Stimulated activated CD4-positive, alpha-beta T cell treated with anti-CD3 and anti-CD28 coated beads, Interleukin-15, amount 100 ng/mL, for 1 hour (primary cell): ENCODE data around the gene PDGFD.

ENCODE experiments used
- DNase-seq, 2 donors: peaks; one replicate each; pipeline ENCODE4 v3.0.0-alpha.2; 2020; ENCODE audit warnings: low read depth in 1 of 2, low spot score in 1 of 2

The PDGFD gene

DNA sequence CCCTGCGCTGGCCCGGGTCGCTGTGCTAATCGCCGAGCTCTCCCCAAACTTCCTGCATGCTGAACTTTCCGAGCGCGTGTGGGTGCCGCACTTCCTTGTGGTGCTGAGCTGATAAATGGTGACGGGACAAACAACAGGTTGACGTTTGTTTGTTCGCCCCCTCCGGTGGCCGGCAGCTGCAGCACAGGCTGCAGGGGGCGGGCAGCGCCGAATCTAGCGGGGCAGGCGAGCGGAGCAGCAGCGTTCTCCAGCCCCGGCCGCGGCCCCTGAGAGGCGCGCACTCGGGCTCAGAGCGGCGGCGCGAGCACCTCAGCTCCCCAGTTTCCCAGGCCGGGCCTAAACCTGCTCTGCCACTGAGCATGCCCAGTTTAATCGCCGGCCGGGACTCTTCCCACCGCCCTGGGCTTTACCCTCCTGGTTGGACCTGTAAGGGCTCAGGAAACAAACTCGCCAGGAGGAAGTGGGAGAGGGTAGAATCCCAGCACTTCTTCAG, at the start of gene PDGFD:
PDGFD (minus strand) TSS at position 120 of the 493 bp plus-strand sequence.
- no peak for DNase-seq

DNA sequence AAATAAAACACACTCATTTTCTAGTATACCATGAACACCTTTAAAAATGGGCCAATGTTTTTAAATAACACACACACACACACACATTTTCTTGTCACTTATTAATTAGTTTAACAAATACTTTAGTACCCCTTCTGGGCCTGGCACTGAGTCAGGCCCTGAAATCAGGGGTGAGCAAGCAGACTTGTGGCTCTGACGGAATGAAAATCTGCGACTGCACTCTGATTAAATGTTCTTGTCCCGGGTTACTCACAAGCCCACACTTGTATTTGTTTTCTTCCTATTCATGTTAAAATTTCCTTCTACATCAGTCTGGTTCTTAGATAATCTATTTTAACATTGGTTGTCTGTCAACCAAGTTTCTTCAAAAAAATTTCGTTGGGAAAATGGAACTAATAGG, 43.0 kb upstream of the PDGFD start:
- no peak for DNase-seq

DNA sequence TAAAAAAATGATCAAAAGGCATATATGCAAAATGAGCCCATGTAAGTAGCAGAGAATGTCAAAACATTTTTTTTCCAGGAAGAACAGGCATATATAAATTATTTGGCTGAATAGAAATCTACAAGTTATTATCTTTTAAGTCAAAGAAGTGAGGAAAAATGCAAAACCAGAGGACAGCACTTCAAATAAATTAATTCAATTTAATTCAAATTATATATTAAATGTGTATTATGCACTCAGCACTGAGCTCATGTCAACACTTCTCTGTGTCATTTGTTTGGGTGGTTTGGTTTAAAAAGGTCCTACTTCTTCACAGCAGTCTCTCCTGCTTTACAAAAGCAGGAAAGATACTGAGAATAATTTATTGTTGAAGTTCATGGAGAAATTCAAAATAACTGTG, 41.9 kb upstream of the PDGFD start:
- no peak for DNase-seq

DNA sequence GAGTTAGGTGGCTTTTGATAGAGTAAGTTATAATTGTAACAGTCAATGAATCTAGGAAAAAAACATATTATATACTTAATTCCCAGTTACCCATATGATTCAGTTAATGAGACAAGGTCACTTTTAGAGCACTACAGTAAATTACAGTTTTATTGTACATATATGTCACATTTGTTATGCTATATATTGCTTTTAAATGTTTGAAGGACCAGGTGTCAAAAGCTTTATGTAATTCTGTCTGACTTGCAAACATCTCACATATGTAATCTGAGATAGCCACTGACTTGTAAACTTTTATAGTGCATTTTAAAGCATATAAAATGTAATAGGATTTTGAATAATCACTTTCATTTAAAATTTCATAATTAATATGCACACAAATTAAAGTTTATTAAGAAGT, 36.7 kb upstream of the PDGFD start:
- no peak for DNase-seq

DNA sequence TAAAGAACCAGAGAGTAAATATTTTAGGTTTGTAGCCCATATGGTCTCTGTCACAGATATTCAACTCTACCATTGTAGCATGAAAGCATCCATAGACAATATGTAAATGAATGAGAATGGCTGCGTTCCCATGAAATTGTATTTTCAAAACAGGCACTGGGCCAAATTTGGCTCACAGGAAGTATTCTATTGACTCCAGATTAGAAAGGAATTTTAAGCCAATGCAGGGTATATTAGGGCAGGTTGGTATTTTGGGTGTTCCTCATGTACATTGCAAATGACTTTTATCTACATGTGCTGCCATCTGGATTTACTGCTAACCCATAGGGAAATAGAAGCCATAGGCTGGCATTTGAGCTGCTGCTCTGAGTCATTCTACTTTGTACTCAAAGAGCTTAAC, 35.1 kb upstream of the PDGFD start:
- no peak for DNase-seq

DNA sequence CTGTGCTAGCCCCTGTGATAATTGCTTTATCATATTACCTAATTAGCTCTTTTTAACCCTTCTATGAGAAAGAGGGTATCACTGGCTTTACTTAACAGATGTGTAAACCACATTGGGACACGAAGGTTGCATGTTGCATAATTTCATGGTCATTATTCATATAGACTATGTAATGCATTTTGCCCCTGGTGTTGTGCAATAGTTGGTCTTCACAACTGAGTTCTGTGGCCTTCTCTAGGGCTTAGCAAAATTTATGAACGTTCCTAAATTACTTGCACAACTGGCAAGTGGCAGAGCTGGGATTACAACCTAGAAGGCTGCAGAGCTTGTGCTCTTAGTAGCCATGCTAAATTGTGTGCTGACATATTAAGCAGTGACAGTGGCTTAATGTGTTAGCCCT, 34.6 kb upstream of the PDGFD start:
- no peak for DNase-seq

DNA sequence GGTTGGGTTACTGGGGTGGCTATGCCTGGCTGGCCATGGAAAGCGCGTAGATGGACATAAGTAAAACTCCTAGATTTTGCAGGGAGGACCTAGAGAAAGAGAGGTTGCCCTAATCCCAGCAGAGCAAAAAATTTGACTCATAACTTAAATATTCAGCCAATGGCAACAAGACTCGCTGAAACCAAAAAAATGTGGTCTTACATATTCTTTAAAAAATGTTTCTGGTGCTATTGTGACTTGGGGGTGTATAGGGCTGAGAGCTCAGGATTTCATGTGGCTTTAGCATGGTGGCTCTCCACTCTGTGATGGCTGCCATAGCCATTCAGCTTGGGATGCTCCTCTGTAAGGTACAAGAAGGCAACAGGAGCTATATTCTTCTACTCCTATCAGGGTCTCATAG, 27.2 kb upstream of the PDGFD start:
- no peak for DNase-seq

DNA sequence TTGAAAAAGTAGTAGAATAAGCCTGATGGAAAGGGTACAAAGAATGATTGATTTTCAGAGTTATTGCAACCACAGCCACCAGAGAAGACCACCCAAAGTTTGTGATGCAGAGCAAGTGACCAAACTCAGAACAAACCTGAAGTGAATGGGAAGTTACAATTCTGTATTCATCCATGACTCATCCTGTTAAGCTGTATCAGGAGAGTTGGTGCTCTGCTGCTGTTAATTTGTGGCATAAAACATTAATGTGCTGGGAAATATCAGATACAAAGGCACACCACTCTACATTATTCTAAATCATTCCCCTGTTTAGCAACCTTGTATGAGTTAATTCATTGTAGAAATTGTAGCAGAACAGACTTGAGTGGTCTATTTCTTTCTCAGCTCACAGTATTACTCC, 19.6 kb upstream of the PDGFD start:
- no peak for DNase-seq

DNA sequence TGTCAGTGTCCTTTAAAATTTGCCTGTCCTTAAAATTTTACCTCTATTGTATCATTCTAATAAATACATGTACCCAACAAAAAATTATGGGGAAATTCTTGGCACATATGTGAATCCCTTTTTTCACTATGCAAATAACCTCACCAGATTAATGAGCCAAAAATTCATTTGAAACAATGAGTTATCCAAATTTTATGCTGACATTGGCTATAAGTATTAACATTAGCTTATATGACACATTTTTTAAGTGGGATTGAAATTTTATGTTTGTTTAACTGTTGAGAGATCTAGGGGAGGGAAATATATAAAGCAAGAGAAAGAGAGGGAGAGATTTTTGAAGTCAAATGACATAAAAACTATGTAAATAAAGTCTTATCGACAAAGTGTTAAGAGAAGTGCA, 11.8 kb upstream of the PDGFD start:
- no peak for DNase-seq

DNA sequence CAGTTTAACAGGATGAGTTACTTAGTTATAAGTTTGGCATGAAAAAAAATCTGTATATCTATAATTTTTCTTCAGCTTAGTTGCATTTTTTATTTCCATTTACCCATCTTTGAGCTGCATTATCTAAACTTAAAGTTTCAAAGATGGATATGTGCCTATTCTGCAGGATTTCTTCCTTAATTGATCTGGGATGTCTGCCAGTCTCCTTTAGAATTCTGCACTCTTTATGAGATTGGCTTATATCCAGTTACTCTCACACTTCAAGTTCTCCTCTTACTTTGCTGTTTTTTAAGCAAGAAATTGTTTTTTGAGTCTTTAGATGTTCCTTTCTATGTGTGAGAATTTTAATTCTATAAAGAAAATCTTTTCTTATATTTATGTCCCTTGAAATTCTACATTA, 5.1 kb upstream of the PDGFD start:
- DNase-seq = no peak

DNA sequence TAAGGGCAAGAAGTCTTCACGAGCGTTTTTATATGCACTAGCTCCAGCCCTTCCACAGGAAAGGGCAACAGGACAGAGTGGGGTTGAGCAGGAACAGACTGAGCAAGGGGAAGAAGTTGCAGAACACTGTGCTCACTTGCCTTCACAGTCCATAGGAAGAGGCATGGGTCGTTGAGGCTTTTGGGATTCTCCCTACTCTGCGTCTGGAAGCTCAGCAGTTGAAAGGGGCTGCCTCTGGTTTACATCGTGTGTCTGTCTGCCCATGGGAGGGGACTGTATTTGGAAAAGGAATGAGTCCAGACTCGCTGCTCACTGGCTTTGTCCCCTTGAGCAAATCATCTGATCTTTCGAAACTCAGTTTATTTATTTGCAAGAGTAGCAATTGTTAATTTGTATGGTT, 1.1 kb upstream of the PDGFD start:
- no peak for DNase-seq

DNA sequence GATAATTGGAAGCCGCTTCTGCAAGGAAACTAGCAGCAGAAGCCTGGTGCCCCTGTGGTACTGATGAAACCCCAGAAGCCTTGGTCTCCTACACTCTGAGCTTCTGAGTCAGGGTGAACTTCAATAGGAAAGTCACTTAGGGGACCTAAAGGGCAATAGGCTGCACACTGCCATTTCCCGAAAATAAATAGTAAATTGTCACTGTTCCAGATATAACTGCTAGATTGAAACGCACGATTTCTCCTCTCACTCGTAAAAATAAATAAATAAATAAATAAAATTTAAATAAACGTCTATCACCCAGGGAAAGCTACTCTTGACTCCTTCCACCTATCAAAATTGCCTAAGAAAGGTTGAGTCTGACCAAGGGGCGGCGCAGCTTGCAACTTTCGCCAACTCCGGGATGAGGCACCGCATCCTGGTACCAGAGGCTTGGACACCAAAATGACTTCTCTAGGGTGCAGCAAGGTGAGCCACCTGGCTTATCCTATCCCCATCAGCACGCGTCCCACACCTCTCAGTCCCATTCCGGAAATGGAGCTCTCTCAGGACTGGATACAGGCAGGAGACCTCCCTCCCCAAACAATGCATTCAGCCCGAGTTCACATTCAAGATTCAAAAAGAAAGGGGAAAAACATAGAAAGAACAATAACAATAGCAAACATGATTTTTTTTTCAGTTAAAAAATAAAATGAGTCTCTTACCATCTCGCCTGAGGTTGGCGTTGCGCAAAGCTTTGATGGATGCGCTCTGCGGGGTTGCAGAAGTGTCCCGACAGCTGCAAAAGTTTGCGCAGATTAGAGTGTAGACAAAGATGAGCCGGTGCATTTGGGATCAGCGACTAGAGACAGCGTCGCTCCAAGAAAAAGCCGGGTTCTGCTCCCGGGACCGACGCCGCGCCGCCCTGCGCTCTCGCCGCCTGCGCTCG, 583 bp downstream of the PDGFD start:
- no peak for DNase-seq

DNA sequence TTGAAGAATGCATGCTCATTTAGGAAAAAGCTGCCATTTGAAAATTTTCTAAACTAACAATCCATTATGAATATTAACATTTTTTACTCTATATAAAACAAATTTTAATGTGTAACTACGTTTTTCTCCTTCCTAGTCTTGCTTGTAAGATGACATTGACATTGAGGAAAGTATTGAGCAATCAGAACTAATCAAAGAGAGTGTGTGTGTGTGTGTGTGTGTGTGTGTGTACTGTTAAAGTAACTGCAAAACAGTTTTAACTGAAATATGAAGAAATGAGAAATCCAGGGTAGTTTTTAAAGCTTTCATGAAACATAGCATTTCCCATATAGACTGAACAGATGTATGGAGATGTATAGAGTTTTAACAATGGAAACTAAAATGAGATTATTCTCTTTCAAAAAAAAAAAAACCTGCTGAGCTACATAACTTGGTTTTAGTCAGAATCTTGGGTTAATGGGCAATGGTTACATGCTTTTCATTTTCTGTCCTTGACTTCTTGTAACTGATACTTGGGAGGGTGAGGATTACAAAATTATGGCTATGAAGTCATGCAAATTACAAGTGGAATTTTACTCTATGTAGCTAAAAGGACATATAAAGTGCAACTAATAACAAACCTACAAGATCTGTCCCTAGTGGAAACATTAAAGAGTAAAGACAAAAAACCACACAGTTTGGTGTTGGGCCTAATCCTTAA, 2.0 kb downstream of the PDGFD start:
- DNase-seq = no peak

DNA sequence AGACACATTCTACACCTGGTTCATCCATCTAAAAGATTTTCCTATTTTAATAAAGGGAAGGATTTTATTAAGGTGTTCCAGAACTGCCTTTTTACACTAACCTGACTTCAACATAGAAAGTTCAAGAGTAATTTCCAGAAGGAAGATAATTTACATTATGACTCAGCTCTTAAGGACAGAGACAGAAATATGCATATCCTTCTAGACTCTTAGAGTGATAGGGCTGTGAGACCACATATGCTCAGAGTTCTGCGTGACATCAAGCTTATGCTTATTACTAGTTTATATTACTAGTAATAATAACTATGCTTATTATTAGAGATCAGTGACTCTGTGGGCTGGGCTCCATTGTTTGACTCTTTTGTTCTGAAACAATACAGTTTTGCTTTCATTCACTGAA, 4.6 kb downstream of the PDGFD start:
- no peak for DNase-seq

DNA sequence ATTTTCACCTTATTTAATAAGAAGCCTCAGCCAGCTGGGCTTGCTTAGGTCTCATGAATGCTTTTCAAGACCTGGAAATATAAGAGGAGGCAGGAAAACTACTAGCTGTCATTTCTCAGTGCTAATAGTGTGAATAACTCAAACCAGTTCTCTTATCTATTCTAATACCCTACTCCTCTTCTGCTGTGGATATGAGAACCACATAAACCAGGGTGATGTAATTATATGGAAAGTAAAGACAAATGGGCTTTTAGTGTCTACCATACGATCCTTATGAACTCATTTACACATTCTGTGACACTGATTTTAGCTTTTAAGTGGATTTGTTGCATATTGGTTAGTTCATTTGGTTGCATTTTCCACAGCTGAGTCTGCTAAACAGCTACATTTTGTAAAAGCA, 8.6 kb downstream of the PDGFD start:
- no peak for DNase-seq

DNA sequence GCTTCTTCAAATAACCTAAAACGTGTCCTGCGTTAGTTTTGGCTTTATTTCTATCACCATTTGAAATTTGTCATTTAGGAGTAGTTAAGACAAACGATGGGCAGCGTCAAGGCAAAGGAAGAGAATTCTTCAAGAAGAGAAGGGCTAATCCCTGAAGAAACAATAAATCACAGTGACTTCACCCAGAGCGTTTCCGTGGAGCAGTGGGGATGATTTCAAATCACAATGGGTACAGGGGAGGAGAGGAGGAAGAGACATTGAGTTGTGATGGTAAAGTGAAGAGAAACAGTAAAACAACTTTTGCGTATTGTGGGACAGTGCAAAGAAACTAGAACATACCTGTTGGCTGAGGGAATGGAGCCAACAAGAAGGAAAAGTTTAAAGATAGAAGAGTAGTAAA, 9.7 kb downstream of the PDGFD start:
- DNase-seq = no peak

DNA sequence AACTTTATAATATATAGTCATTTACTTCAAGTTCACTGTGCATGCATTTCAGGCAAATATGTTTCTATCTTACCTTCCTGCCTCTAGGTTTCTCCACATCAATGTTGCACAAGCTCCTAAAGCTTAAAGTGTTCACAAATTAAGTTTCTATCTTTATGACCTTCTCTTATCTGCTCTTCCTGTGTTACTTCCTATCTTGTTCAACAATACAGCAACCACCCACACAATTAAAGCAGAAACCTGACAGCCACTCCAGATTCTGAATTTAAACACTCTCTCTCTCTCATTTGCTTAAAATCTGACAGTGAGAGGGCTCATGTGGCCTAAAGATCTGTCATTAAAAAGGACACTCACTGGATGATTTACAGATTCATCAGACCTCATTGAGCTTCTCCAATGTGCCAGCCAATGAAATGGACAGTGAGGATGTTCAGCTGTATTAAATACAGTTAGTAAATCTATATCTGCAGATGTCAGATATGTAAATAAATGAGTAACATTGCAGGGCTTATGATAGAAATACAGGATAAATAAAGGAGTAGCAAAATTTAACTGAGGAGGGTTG, 10.9 kb downstream of the PDGFD start:
- no peak for DNase-seq

DNA sequence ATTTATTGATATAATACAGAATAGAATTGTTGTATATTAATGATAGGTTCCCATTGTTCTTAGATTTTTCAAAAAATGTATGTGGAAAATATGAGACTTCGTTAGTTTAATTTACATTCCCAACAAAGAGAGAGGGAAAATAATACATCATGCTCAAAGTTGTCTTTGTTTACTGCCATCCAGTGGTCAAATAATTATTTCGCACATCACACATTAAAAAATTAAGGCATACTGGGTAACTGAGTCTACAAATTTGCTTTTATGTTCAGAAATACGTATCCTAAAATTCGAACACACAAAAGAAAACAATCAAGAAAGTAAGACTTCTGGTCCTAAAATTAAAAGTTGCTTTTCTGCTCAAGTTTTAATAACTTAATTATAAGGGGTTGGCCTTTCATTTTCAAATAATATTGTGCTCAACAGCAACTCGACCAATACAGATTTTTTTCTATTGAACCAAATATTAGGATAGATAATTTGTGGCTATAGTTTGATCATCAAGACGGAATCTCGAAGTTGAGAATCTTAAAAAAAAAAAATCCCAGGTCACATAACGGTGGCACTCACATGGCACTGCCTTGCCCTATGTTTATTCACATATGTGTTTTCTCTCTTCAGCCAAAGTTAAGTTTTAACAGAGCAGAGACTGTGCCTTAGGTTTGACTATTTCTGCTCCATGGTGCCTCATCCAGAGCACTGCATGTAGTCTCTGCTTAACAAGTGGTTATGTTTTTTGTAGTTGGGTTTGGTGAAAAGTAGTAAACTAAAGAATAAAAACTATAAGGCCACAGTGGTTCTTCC, 12.3 kb downstream of the PDGFD start:
- no peak for DNase-seq

DNA sequence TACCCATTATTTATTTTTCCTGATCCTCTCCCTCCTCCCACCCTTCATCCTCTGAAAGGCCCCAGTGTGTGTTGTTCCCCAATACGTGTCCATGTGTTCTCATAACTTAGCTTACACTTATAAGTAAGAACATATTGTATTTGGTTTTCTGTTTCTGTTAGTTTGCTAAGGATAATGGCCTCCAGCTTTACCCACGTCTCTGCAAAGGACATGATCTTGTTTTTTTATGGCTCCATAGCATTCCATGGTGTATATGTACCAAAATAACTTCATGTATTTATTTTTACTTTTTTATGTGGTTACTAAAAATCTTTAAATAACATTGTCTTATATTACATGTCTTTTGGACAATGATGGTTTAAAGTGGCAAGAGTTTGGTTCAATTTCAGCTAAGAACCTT, 15.2 kb downstream of the PDGFD start:
- no peak for DNase-seq

DNA sequence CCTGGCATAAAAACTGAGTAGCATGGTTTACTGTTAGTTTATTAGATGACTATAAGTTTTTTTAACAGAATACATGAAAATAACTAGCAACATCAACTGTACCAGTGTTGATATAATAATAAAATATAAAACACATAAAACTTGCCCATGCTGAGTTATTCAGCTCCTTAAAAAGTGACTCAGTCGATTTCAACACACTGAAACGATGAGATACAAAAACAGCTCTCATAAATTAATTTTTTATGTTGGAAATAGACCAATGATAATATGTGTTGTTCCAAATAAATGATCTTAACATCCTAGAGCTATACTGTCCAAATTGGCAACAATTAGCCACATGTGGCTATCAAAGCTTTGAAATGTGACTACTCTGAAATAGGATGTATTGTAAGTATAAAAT, 15.9 kb downstream of the PDGFD start:
- no peak for DNase-seq

DNA sequence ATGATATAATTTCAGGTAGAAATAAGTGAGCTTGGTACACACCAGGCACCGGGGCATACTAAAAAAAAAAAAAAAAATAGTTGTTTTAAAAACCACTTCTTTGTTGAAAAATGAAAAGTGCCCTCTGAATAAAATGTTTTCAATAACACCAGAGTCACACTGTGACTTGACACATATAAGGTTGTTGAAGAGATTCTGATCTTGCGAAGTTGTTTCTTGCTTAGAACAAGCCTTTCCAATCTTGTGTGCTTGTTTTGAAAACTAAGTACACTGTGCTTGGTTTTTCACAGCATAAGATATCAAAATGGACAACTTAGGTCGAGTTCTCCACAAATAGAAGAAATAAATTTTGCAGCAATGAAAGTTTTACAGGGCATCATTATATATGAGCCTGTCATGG, 17.0 kb downstream of the PDGFD start:
- no peak for DNase-seq
